Colonic mucosa (tissue), 4 donors: ENCODE results near the gene ESRRG. TPM values are rescaled to one million over a fixed set of nuclear protein-coding genes. Genes with fewer than 3 reads are reported as not detected.

Source experiments
- DNase-seq: peaks from one replicate; pipeline ENCODE4 v3.0.0-alpha.2; 2020
- H3K27ac ChIP-seq: fragments of 200-600 bp; one replicate; pipeline ENCODE4 v1.8.0; 2021
- H3K27me3 ChIP-seq: fragments of 200-600 bp; one replicate; pipeline ENCODE4 v1.8.0; 2021
- H3K36me3 ChIP-seq: fragments of 200-600 bp; one replicate; pipeline ENCODE4 v1.8.0; 2021
- H3K4me1 ChIP-seq: fragments of 200-600 bp; one replicate; pipeline ENCODE4 v1.8.0; 2021; ENCODE audit warnings: mild to moderate bottlenecking
- H3K4me3 ChIP-seq: fragments of 200-600 bp; one replicate; pipeline ENCODE4 v1.8.0; 2021
- H3K9ac ChIP-seq, 2 donors: one replicate each; pipeline ENCODE4 v1.7.0; 2013; ENCODE audit warnings: control low read depth in 2 of 2, low read depth in 2 of 2, low read length in 2 of 2
- H3K9me3 ChIP-seq: fragments of 200-600 bp; one replicate; pipeline ENCODE4 v1.8.0; 2021
- intact Hi-C: fragments of 100-400 bp; cut with DNase I; formaldehyde crosslinking; loops from one replicate; pipeline ENCODE4 v1.14.1; 2022
- total RNA-seq, 2 donors: library from RNA; stranded (reverse); fragmentation: NEBNext Ultra II Directional in 1 of 2; extraction: Animal tissue kit (Norgen Biotek cat#: 25700) in 1 of 2; gene quantifications; one replicate each; pipeline ENCODE4 v1.2.1, GENCODE V29; 2021
- TF ChIP-seq, protein P1 (sequence below): fragments of 200-600 bp; IDR thresholded peaks from one replicate; pipeline ENCODE4 v1.8.0; 2022; ENCODE audit warnings: antibody characterized with exemption, mild to moderate bottlenecking
- donor health status: healthy.
- donor health status: DM: no; HTN: no; CAD: no.
- donor health status: DM: no; HTN: no; CAD: no.

Gene ESRRG
- total RNA-seq, 2 donors from 2014 or later, result 0.10 to 0.27 TPM

DNA sequence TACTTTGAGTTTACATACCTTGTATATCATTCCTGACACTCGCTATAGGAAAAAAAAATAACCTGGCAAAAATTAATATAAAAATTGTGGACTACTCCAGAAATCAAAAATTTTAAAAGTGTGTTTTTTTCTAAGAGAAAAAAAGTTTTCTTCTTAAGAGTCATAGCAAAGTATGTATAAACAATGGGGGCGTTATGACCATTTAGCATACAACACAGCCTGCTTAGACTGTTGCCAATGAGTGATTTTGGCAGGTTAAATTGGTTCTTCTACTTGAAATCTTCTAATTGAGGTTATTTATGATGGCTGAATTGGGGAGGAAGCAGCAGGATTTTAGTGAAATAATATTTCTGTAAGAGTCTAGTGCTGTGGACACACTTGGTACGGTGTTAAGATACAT is 169.5 kb downstream of the ESRRG start:
- no peaks in the 10 kb centered on the region for H3K9me3 ChIP-seq
- no peaks in the 10 kb centered on the region for H3K4me1 ChIP-seq
- no peak overlapping the region for H3K9ac ChIP-seq
- H3K4me3 ChIP-seq, result no peak overlapping the region
- intact Hi-C loops, result no loop called here
- H3K27ac ChIP-seq, result no peak overlapping the region
- H3K27me3 ChIP-seq, result no peaks in the 10 kb centered on the region
- no peaks in the 10 kb centered on the region for H3K36me3 ChIP-seq
- TF ChIP-seq, protein P1, sequence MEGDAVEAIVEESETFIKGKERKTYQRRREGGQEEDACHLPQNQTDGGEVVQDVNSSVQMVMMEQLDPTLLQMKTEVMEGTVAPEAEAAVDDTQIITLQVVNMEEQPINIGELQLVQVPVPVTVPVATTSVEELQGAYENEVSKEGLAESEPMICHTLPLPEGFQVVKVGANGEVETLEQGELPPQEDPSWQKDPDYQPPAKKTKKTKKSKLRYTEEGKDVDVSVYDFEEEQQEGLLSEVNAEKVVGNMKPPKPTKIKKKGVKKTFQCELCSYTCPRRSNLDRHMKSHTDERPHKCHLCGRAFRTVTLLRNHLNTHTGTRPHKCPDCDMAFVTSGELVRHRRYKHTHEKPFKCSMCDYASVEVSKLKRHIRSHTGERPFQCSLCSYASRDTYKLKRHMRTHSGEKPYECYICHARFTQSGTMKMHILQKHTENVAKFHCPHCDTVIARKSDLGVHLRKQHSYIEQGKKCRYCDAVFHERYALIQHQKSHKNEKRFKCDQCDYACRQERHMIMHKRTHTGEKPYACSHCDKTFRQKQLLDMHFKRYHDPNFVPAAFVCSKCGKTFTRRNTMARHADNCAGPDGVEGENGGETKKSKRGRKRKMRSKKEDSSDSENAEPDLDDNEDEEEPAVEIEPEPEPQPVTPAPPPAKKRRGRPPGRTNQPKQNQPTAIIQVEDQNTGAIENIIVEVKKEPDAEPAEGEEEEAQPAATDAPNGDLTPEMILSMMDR, result no peak
- DNase-seq, result no peak

DNA sequence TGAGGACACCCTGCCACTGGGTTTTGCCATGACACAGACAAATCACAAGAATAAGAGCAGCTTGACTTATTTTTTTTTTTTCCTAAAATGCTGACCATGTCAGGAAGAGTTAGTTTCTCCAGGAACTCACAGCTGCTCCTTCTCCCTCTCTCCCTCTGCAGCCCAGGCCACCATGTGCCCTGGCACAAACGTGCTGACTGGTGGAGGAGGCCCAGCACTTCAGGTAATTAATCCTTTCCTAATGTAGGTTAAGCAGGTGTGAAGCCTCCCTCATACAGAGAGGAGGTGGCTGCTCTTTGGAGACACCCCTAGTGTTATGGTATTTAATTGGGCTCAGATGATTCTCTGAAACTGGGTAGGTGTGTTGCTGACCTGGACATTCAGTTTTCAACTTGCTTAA is 170.2 kb downstream of the ESRRG start:
- Histone ChIP-seq H3K9ac (no peak overlapping the region), H3K27ac (no peak overlapping the region), H3K4me3 (no peak overlapping the region), H3K9me3 (no peaks in the 10 kb centered on the region), H3K27me3 (no peaks in the 10 kb centered on the region), H3K4me1 (no peaks in the 10 kb centered on the region), H3K36me3 (no peaks in the 10 kb centered on the region)
- TF ChIP-seq, protein P1, result no peak
- intact Hi-C loops, result no loop called here
- DNase-seq, result no peak

DNA sequence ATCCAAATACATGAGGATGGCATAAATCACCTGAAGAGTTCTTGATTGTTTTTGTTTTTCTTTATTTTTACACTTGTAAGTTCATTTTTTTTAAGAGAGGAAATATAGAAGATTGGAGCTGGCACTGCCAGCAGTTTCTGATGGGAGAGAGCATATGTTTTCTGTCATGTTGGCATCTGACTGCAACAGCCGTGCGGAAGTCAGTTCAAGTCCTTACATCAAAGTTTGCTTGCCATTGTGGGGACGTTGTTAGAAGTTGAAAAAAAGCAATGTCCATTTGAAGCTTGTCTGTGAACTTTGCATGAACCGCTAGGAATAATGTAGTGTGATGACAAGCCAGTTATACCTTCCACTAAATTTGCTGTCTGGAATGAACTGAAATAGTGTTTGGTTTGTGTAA is 173.4 kb downstream of the ESRRG start:
- Histone ChIP-seq H3K4me3 (no peak overlapping the region), H3K27me3 (no peaks in the 10 kb centered on the region), H3K9ac (no peak overlapping the region), H3K36me3 (no peaks in the 10 kb centered on the region), H3K4me1 (no peaks in the 10 kb centered on the region), H3K27ac (no peak overlapping the region), H3K9me3 (no peaks in the 10 kb centered on the region)
- no peak for DNase-seq
- TF ChIP-seq, protein P1, result no peak
- intact Hi-C loops, result no loop called here

DNA sequence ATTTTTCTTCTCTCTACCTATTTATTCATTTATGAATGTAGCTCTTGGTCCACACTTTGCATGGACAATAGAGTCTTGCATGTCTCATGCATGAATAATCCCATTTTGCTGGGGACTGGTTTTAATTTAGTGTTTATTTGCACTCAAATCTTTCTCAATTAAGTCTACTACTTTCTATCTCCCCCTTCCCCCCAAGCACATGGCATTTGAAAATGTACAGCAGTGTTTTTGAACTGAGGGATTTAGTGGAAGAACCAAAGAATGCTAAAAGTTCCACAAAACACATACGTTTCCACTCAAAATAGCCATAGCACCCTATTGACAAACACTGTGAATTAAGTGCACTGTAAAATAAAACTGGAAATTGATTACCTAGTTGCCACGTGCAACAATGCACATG is 180.5 kb downstream of the ESRRG start:
- intact Hi-C loops, result no loop called here

DNA sequence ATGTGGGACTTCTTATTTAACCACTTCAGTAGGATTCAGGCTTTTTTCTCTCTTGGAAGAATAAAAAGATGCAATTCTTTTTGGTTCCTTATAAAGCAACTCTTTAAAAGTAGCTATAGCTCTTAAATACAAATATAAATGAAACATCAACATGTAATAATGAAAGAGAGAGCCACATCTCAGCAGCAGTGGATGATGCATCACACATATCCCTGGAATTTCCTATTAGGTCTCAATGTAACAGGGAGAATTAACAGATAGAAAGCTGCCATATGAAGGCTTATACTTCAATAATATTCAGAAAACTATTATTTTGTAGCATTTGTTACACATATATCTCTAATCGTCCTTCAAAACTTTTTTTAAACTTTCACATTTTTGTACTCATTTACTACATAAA is 181.0 kb downstream of the ESRRG start:
- H3K36me3 ChIP-seq, result no peaks in the 10 kb centered on the region
- H3K4me1 ChIP-seq, result no peaks in the 10 kb centered on the region
- DNase-seq, result no peak
- no peaks in the 10 kb centered on the region for H3K27me3 ChIP-seq
- no peak overlapping the region for H3K27ac ChIP-seq
- TF ChIP-seq, protein P1, result no peak
- H3K9me3 ChIP-seq, result no peaks in the 10 kb centered on the region
- no peak overlapping the region for H3K4me3 ChIP-seq
- intact Hi-C loops, result no loop called here
- H3K9ac ChIP-seq, result no peak overlapping the region

More for the DNA sequence above, 180.5 kb downstream of the ESRRG start:
- H3K27ac ChIP-seq, result no peak overlapping the region
- TF ChIP-seq, protein P1, result no peak
- DNase-seq, result no peak
- H3K4me1 ChIP-seq, result no peaks in the 10 kb centered on the region
- H3K27me3 ChIP-seq, result no peaks in the 10 kb centered on the region
- no peak overlapping the region for H3K9ac ChIP-seq
- H3K36me3 ChIP-seq, result no peaks in the 10 kb centered on the region
- H3K4me3 ChIP-seq, result no peak overlapping the region
- no peaks in the 10 kb centered on the region for H3K9me3 ChIP-seq

DNA sequence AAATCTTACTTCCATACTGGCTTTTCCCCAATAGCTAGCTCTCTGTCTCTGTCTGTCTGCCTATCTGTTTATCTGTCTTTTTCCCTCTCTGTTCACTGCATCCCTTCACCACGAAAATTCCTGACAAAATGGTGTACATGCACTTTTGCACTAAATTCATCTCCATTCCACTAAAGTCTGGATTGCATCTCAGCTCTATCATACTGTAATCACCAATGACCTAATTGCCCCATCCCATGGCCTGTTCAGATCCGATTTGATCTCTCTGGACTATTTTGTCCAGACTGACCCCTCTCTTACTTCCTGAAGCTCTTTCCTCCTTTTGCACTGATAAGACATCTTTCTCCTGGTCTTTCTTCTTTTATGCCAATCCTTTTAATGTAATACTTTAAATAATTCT is 187.5 kb downstream of the ESRRG start:
- Histone ChIP-seq H3K4me1 (no peaks in the 10 kb centered on the region), H3K9ac (no peak overlapping the region), H3K27me3 (no peaks in the 10 kb centered on the region), H3K27ac (no peak overlapping the region), H3K4me3 (no peak overlapping the region), H3K9me3 (no peaks in the 10 kb centered on the region), H3K36me3 (no peaks in the 10 kb centered on the region)
- DNase-seq, result no peak
- intact Hi-C loops, result no loop called here
- TF ChIP-seq, protein P1, result no peak
